Measurements from ENCODE around the gene TMEM86B.

Gene TMEM86B

GRCh38 chr19:55241143-55241934 lies 12.8 kb upstream of the TMEM86B start:
- Mint-ChIP-seq H3K4me1 (no peaks in the 10 kb centered on the region), H3K4me3 (no peak overlapping the region), H3K9me3 (no peaks in the 10 kb centered on the region), H3K36me3 (ENCODE audit: low read depth) (peaks cover 48% of the 10 kb centered on the region), H3K27me3 (ENCODE audit: low read depth) (no peaks in the 10 kb centered on the region), H3K27ac (no peak overlapping the region)
- no peak for TF ChIP-seq CTCF (IDR thresholded peaks at IDR 0.05; ENCODE audit: unreplicated experiment in 3 of 3)

- TF ChIP-seq CTCF (IDR thresholded peaks at IDR 0.05; ENCODE audit: unreplicated experiment in 3 of 3), result no peak
- no peaks in the 10 kb centered on the region for H3K9me3 Mint-ChIP-seq
- H3K4me1 Mint-ChIP-seq, result no peaks in the 10 kb centered on the region
- H3K27ac Mint-ChIP-seq, result no peak overlapping the region
- peaks cover 50% of the 10 kb centered on the region for H3K36me3 Mint-ChIP-seq (ENCODE audit: low read depth)
- H3K27me3 Mint-ChIP-seq (ENCODE audit: low read depth), result no peaks in the 10 kb centered on the region
- H3K4me3 Mint-ChIP-seq, result no peak overlapping the region
Observed at GRCh38 chr19:55240713-55241020, 12.1 kb upstream of the TMEM86B start.

- H3K36me3 Mint-ChIP-seq (ENCODE audit: low read depth), result peaks cover 60% of the 10 kb centered on the region
- H3K27ac Mint-ChIP-seq, result no peak overlapping the region
- H3K4me3 Mint-ChIP-seq, result no peak overlapping the region
- TF ChIP-seq CTCF (IDR thresholded peaks at IDR 0.05; ENCODE audit: unreplicated experiment in 3 of 3), result no peak
- H3K9me3 Mint-ChIP-seq, result no peaks in the 10 kb centered on the region
- no peaks in the 10 kb centered on the region for H3K4me1 Mint-ChIP-seq
- no peaks in the 10 kb centered on the region for H3K27me3 Mint-ChIP-seq (ENCODE audit: low read depth)
Observed at GRCh38 chr19:55239004-55239403, 10.4 kb upstream of the TMEM86B start.

GRCh38 chr19:55238030-55238429 lies 9.5 kb upstream of the TMEM86B start:
- H3K36me3 Mint-ChIP-seq (ENCODE audit: low read depth), result peaks cover 58% of the 10 kb centered on the region
- no peak overlapping the region for H3K4me3 Mint-ChIP-seq
- no peak overlapping the region for H3K27ac Mint-ChIP-seq
- no peak for TF ChIP-seq CTCF (IDR thresholded peaks at IDR 0.05; ENCODE audit: unreplicated experiment in 3 of 3)
- no peaks in the 10 kb centered on the region for H3K4me1 Mint-ChIP-seq
- no peaks in the 10 kb centered on the region for H3K9me3 Mint-ChIP-seq
- no peaks in the 10 kb centered on the region for H3K27me3 Mint-ChIP-seq (ENCODE audit: low read depth)

- TF ChIP-seq CTCF (IDR thresholded peaks at IDR 0.05; ENCODE audit: unreplicated experiment in 3 of 3), result no peak
- peaks cover 46% of the 10 kb centered on the region for H3K36me3 Mint-ChIP-seq (ENCODE audit: low read depth)
- H3K27ac Mint-ChIP-seq, result peak overlapping the region in 1 of 3 experiments; percentile 85
- H3K9me3 Mint-ChIP-seq, result no peaks in the 10 kb centered on the region
- H3K4me1 Mint-ChIP-seq, result no peaks in the 10 kb centered on the region
- H3K27me3 Mint-ChIP-seq (ENCODE audit: low read depth), result no peaks in the 10 kb centered on the region
- H3K4me3 Mint-ChIP-seq, result no peak overlapping the region
Observed at GRCh38 chr19:55232986-55233385, 4.4 kb upstream of the TMEM86B start.

- peak overlapping the region in 1 of 3 experiments; percentile 85 for H3K27ac Mint-ChIP-seq
- H3K9me3 Mint-ChIP-seq, result no peaks in the 10 kb centered on the region
- TF ChIP-seq CTCF (IDR thresholded peaks at IDR 0.05; ENCODE audit: unreplicated experiment in 3 of 3), result no peak
- peaks cover 45% of the 10 kb centered on the region for H3K36me3 Mint-ChIP-seq (ENCODE audit: low read depth)
- H3K4me3 Mint-ChIP-seq, result no peak overlapping the region
- H3K27me3 Mint-ChIP-seq (ENCODE audit: low read depth), result no peaks in the 10 kb centered on the region
- no peaks in the 10 kb centered on the region for H3K4me1 Mint-ChIP-seq
Observed at GRCh38 chr19:55232286-55232602, 3.7 kb upstream of the TMEM86B start.
